Measurements from ENCODE around the gene SLC38A6.

SLC38A6 gene

DNA sequence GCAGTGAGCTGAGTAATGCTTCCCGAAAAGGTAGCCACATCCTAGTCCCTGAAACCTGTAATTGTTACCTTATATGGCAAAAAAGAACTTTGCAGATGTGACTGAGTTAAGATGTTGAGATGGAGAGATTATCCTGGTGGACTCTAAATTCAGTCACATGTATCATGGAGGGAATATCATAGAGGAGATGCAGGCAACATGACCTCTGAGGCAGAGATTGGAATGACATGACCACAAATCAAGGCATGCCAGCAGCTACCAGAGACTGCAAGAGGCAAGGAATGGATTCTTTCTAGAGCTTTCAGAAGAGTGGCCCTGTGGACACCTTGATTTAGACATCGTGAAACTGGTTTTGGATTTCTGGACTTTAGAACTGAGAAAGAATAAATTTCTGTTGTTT, 18.5 kb downstream of the SLC38A6 start:
- TF ChIP-seq, protein P1, sequence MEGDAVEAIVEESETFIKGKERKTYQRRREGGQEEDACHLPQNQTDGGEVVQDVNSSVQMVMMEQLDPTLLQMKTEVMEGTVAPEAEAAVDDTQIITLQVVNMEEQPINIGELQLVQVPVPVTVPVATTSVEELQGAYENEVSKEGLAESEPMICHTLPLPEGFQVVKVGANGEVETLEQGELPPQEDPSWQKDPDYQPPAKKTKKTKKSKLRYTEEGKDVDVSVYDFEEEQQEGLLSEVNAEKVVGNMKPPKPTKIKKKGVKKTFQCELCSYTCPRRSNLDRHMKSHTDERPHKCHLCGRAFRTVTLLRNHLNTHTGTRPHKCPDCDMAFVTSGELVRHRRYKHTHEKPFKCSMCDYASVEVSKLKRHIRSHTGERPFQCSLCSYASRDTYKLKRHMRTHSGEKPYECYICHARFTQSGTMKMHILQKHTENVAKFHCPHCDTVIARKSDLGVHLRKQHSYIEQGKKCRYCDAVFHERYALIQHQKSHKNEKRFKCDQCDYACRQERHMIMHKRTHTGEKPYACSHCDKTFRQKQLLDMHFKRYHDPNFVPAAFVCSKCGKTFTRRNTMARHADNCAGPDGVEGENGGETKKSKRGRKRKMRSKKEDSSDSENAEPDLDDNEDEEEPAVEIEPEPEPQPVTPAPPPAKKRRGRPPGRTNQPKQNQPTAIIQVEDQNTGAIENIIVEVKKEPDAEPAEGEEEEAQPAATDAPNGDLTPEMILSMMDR (IDR thresholded peaks at IDR 0.05; ENCODE audit: insufficient read depth, low read length, poor library complexity, severe bottlenecking) = no peak
- Histone ChIP-seq H3K4me3 (replicated peaks; ENCODE audit: low read depth, low read length) (no peak overlapping the region), H3K27me3 (replicated peaks; ENCODE audit: control insufficient read depth, insufficient read depth, low read length) (no peaks in the 10 kb centered on the region), H3K36me3 (ENCODE audit: control insufficient read depth, insufficient read depth, low read length) (no peaks in the 10 kb centered on the region)
- DNase-seq (ENCODE audit: extremely low read depth, insufficient read length) = no peak

DNA sequence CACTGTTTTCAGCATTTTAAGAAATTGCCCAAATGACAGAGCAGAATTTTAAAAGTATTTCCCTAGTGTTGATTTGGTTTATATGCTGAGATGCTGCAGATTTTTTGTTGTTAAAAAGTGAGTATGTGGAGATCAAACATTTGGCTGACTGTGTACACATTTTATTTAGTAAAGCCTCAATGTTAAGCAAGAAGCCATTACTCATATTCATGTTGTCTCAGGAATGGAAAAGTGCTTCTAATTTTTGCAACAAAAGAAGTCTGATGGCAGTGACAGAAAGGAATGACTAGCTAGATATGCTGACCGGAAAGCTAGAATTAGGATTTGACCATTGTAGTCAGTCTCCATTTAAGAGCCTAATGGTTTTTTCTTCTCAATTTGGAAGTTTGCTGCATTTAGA, 22.5 kb downstream of the SLC38A6 start:
- TF ChIP-seq, protein P1 (IDR thresholded peaks at IDR 0.05; ENCODE audit: insufficient read depth, low read length, poor library complexity, severe bottlenecking) = no peak
- Histone ChIP-seq H3K27me3 (replicated peaks; ENCODE audit: control insufficient read depth, insufficient read depth, low read length) (no peaks in the 10 kb centered on the region), H3K4me3 (replicated peaks; ENCODE audit: low read depth, low read length) (no peak overlapping the region), H3K36me3 (ENCODE audit: control insufficient read depth, insufficient read depth, low read length) (no peaks in the 10 kb centered on the region)
- no peak for DNase-seq (ENCODE audit: extremely low read depth, insufficient read length)

DNA sequence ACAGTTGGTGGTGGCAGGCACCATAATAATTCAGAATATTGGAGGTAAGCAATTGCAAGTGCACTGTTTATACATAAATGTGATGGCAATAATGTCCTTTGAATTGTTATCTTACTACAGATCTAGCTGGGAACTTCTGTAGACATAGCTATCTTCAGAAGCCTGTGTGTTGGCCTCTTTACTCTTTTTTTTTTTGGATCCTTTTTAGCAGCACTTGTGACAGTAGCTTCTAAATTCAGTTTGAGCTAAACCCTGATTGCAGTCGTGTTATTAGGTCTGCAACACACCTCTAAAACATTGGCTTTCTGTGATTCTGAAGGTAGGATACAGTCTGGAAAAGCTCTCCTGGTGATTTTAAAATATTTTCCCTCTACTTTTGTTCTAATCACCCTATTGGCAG, 38.5 kb downstream of the SLC38A6 start:
- Histone ChIP-seq H3K4me3 (replicated peaks; ENCODE audit: low read depth, low read length) (no peak overlapping the region), H3K36me3 (ENCODE audit: control insufficient read depth, insufficient read depth, low read length) (no peaks in the 10 kb centered on the region), H3K27me3 (replicated peaks; ENCODE audit: control insufficient read depth, insufficient read depth, low read length) (no peaks in the 10 kb centered on the region)
- TF ChIP-seq, protein P1 (IDR thresholded peaks at IDR 0.05; ENCODE audit: insufficient read depth, low read length, poor library complexity, severe bottlenecking) = no peak
- no peak for DNase-seq (ENCODE audit: extremely low read depth, insufficient read length)

DNA sequence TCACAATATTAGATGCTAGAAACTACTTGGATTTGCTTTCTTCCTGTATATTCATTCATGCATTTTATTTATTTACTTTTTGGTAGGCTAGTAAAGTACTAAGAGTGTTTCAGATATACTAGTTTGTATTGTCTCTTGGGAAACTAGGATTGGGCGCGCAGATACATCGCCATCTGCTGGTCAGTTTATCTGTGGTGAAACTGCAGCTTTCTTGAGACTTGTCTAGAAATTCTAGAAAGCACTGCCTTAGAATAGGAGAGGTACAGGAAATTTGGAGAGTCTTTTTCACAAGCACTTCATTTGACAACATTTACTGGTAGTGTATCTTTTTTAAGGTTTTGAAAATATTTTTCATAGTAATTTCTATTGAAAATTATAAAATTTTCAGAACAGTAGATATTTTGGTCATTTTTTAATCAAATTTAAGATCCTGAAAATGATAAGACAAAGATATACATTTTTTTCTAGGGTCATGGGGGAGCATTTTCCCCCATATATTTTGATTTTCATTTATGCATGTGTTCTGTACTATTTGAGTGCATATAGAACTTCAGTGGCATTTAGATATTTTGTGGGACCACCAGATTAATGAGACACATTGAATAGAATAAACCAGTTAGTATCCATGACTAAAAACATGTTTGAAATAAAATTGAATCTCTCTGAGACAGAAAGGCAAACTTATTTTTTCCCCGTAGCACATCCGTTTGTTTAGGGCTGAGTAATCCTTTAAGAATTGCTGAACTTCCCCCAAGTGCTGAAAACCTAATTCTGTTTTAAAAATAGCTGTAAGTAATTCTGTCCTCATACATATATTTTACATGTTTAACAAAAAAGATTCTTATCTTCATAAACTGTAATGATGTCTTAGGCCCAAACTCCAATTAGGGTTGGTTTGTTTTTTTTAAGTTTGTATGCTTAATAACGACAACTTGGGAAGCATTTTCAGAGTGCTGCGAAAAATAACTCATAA, 44.5 kb downstream of the SLC38A6 start:
- TF ChIP-seq, protein P1 (IDR thresholded peaks at IDR 0.05; ENCODE audit: insufficient read depth, low read length, poor library complexity, severe bottlenecking) = peak; percentile 78
- Histone ChIP-seq H3K36me3 (ENCODE audit: control insufficient read depth, insufficient read depth, low read length) (no peaks in the 10 kb centered on the region), H3K4me3 (replicated peaks; ENCODE audit: low read depth, low read length) (no peak overlapping the region), H3K27me3 (replicated peaks; ENCODE audit: control insufficient read depth, insufficient read depth, low read length) (no peaks in the 10 kb centered on the region)
- DNase-seq (ENCODE audit: extremely low read depth, insufficient read length) = peak; percentile 5

DNA sequence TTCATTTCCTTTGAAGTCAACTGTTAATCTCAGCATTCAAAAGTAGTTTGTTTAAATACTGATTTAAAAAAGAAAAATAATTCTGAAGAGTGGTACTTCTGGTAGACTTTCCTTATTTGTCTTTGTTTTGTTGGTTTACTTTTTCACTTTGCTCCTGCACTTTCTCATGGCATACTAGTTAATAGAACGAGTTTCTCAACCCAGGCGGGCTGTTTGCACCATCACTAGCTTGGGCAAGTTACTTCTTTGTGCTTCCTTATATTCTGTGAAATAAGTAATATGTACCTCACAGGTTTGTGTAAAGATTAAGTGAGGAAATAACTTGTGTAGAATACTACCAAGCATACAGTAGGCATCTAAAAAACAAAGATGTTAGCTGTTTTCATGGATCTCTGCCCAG, 45.5 kb downstream of the SLC38A6 start:
- no peak for DNase-seq (ENCODE audit: extremely low read depth, insufficient read length)
- H3K36me3 ChIP-seq (ENCODE audit: control insufficient read depth, insufficient read depth, low read length) = no peaks in the 10 kb centered on the region
- H3K27me3 ChIP-seq (replicated peaks; ENCODE audit: control insufficient read depth, insufficient read depth, low read length) = no peaks in the 10 kb centered on the region
- H3K4me3 ChIP-seq (replicated peaks; ENCODE audit: low read depth, low read length) = no peak overlapping the region
- TF ChIP-seq, protein P1 (IDR thresholded peaks at IDR 0.05; ENCODE audit: insufficient read depth, low read length, poor library complexity, severe bottlenecking) = no peak

Measured in GM06990 (cell line).